Cerebellar nuclear complex (tissue), 1 donor: ENCODE measurements around the gene MYO18B.

Experiments used
- DNase-seq, 2 experiments: peaks; one replicate each; lab custom pipeline; 2025; lab: John Stamatoyannopoulos, UW

Gene MYO18B

DNA sequence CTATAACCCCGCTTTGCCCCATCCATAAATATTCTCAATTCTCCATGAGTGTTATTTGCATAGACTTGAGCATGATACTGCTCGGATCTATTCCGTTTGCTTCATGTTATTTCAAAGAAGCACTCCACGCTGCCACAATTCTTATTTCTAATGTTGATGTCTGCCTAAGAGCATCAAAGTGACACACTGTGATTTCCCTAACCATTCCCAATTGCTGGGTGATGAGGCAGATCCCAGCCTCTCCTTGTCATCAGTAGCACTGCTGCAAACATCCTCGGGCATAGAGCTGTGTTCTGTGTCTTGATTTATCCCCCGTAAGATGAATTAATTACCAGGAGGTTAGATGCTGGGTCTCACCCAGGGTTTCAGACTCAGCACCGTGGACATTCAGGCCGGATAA lies 249.0 kb downstream of the MYO18B start:
- DNase-seq, result no peak

DNA sequence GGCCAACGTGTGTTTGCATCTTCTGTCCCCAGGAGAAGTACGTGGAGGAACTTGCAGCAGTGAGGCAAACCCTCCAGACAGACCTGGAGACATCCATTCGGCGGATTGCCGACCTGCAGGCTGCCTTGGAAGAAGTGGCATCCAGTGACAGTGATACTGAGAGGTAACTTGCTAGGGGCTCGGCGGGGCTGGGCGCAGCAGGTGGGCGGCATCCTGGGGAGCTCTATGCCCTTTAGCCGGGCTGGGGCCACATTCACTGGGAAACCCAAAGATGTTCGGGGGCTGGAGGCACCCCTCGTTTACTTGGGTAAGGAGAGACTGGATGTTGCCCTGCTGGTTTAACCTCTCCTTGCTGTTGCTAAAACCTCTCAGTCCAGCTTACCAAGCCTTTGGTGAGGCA lies 250.3 kb downstream of the MYO18B start:
- no peak for DNase-seq

DNA sequence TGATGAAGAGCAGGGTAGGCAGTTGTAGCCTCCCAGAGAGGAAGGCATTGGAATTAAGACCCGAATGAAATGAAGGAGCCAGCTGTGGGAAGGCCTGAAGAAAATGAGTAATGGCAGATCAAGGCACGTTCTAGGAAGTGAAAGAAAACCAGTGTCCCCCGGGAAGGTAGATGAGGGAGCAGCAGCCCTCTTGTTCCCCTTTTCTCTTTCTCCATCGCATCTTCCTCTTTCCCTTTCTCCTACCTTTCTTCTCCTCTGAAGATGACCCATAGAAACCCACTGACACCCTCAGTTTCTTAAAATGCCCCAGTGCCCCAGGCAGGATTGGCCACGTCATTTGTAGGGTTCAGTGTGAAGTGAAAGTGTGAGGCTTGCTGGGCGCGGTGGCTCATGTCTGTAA lies 254.7 kb downstream of the MYO18B start:
- DNase-seq, result no peak

DNA sequence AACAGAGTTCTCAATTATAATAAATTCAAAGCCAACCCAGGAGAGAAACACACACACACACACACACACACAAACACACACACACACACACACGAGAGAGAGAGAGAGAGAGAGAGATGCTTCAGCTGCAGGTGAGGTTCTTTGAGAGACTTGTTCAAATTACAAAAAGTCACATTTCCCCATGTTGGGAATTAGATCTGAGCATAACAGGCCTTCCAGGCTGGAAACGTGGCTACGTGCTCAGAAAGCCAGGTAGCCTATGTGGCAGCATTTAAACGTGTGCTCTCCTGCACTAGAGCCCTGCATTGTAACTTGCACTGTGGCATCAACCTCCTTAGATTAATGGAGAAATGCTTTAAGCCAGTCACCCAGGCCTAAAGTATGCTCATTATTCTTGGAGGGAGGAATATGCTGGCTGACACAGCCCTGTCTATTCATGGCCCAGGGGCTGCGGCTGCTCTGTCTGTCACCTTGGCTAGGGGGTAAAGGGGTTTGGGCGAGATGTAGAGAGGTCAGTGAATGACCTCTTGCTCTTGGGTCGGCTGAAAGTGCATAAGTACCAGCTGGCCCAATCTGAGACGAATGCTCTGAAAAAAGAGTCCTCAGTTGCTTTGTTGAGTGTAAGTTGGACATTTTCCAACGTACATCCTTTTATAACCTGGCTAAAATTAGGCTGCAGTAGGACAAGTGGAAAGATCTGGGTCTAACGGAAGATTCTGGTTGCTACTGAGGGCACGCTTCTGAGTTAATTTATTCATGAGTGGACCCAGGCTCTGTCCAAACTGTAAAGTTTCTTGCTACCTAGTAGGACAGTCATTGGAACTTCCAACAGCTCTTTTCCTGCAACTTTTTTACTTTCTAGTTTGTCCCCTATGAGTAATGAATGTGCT lies 256.1 kb downstream of the MYO18B start:
- no peak for DNase-seq

DNA sequence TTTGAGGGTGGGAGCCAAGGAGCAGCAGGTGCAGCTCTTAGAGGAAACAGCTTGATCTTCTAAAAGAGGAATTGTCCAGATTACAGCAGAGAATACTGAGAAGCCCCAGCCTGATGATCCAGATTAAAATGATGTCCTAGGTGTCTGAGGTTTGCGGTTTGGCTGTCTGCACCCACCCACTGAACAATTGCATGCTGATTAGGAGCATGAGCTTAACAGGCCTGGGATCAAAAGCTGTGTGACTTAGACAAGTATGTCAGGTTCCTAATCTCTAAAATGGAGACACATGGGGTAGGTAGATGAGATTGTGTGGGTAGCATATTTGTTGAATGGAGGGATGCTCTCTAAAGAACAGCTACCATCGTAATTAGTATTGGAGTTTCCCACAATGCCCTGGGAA lies 260.5 kb downstream of the MYO18B start:
- no peak for DNase-seq

DNA sequence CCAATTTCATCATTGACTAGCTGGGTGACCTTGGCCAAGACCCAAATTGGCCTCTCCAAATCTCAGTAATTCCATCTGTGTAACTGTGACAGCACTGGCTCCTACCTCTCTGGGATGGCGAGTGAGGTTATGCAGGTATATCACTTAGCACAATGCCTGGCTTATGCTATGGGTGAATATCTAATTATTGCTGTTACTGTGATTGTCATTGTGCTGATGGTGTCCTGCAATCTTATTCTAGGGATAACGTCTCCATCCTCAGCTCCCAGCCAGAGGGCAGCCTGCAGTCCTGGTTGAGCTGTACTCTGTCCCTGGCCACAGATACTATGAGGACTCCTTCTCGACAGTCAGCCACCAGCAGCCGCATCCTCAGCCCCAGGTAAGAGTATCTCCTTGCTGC lies 262.5 kb downstream of the MYO18B start:
- no peak for DNase-seq

DNA sequence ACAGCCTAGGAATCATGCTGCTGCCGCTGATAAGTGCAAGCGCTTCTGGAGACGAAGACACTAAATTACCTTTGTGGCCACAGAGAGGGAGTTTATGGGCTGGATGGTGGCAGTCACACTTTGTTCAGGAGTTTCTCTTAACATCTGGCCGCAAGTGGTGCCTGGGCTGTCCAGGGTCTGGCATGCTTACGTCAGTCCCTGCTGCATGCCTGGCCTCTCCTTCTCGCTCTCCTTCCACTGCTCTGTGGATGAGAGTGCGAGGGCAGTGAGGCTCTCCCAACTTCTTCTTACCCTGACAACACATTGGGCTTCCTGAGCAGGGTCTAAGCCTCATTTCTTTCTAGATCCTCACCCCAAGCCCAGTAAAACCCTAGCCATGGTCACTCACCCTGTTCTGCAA lies 266.6 kb downstream of the MYO18B start:
- no peak for DNase-seq

DNA sequence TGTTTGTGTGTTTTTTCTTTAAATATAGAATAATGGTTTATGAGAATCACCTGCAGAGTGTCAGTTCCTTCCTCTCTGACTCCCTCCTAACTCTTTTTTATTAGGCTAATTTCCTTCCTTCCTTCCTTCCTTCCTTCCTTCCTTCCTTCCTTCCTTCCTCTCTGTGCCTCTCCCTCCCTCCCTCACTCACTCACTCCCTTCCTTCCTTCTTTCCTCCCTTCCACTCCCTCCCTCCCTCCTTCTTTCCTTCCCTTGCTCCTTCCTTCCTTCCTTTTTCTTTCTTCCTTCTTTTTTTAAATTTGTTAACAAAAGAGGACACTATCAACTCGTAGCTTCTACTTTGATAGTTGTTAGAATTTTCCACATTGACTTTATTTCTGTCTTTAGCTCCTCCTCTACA lies 274.9 kb downstream of the MYO18B start:
- DNase-seq, result no peak

DNA sequence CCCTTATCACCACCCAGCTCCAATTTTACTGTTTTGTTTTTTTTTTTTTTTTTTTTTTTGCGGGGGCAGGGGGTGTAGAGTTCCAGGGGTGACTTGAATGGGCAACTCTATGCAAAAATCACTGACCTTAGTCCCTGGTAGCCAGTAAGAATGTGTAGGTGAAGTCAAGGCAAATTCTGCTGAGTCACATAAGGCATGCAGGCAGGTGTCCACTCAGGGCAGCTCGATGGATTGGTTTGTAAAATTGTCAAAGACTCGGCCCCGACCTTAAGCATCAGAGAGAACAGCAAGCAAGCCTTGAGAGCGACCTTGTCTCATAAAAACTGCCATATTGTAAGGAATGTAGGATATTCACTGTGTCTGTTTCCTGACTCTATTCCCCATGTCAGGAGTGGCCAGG lies 275.9 kb downstream of the MYO18B start:
- no peak for DNase-seq

DNA sequence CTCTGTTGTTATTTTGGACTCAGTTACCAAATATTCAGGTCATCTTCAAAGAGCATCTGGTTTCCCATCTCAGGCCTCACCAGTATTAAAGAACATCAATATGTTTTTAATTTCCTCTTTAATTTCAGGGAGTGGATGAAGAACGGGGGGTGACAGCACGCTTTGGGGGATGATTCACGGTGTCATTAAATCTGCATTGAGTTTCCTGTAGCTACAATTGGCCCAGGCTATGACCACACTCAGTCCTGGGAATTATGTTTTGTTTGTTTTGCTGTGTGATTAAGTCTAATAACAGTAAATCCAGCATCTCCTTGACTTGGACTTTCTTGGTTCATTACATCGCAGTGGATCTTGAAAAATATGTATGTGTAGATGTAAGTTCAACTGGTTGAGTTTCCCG lies 277.6 kb downstream of the MYO18B start:
- DNase-seq, result no peak

DNA sequence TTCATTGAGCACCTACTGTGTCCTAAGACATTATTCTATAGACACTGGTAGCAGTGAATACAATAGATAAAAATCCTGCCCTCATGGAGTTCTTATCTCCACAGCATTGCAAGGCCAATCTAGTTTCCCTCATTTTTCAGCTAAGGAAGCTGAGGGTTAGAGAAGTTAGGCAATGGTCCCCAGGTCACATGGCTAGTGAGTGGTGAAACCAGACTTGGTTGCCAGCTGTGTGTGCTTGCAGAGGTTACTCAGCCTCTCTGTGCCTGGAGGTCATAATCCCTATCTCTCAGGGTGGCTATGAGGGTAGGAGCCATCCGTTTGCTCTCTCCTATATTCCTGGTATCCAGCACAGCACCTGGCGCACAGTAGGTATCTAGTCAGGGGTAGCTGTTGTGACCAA lies 279.5 kb downstream of the MYO18B start:
- no peak for DNase-seq

DNA sequence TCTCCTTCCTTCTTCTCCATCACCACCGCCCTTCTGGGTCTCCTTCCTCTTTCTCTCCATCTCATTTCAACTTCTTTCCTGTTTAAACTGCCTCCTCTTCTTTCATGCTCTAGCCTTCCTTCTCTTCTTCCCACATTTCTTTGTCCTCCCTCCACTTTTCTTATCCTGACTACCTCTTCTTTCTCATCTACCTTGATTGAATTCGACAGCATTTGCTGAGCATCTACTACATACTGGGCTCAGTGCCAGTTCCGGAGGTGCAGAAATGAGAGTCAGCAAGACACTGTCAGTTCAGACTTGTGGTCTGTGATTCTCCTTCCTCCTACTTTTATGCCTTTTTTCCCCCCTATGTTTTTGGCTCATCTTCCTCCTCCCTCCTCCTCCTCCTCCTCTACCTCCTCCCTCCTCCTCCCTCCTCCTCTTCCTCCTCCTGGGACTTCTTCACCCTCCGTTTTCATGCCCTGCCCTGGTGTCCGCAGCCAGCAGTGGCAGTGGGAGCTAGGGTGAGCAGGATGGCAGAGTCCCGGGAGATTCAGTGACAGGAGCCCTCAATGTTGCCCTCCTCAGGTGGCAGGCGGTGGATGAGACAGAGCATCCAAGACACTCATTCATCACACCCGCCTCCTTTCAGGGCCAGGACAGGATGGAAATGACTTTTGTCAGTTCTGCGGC lies 281.3 kb downstream of the MYO18B start:
- no peak for DNase-seq

DNA sequence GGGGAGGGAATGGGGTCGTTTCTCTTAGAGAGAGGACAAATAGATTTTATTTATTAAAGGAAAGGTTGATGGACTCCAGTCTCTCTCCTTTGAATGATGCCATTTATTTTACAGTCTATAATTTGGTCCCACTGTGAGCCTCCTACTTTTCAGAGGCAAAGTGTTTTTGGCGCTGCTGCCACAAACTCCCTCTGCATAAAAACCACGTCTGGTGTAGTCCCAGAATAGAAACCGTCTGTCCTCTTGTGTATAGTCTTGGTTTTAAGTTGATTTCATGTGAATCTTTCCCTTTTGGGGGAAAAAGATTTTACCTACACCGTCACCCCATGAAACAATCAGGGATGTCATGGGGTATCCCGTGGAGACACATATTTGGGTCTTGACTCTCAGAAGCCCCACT lies 283.6 kb downstream of the MYO18B start:
- DNase-seq, result no peak

DNA sequence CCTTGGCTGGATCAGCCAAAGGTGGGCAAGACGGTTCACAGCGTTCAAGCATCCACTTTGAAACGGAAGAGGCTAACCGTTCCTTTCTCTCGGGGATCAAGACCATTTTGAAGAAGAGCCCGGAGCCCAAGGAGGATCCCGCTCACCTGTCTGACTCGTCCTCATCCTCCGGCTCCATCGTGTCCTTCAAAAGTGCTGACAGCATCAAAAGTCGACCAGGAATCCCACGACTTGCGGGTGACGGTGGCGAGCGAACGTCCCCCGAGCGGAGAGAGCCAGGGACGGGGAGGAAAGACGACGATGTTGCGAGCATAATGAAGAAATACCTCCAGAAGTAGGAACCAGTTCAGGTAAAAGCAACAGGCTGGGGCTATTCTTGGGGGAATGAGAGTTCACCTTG lies 285.4 kb downstream of the MYO18B start:
- no peak for DNase-seq

DNA sequence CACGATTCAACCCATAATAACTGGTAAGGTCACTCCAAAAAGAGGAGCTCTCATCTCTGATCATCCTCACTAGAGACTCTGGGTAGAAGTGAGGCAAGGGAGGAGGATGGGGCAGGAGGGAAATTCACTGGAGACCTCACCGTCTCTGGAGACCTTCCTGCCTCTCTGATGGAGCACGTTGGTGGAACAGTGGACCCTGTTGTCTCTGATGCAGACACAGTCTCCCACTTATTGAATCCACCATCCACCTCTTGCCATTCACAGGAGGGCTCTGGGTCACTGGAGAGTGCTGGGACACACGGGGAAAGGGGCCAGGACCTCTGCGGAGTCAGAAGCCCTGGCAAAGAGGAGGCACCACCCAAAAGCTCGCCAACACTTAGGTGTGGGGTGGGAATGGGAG lies 289.7 kb downstream of the MYO18B start:
- DNase-seq, result no peak

DNA sequence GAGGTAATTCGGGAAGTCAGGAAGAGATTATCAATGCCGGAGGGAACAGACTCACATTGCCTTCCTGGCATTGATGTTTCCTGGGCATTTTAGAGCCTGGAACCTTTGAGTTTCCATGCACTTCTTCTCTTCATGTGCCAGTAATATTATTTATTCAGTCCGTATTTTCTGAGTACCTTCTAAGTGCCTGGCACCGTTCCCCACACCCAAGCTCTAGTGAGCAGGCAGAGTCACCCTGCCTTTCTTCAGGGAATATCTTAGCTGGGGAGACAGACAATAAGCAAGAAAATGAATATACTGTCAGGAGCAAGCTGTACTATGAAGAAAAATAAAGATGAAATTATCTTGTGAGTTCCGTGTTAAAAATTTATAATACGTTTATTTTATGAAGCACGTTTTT lies 291.1 kb downstream of the MYO18B start:
- DNase-seq, result no peak

DNA sequence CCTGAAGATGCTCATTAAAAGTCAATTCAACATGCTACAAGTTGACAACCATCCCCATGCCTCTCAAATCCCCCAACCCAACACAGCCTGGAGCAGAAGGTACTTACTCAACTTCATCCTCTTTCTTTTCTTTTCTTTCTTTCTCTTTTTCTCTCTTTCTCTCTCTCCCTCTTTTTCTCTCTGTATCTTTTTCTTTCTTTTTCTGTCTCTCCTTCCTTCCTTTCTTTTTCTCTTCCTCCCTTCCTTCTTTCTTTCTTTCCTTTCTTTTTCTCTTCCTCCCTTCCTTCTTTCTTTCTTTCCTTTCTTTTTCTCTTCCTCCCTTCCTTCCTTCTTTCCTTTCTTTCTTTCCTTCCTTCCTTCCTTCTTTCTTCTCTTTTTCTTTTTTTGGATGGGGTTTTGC lies 291.6 kb downstream of the MYO18B start:
- DNase-seq, result no peak

DNA sequence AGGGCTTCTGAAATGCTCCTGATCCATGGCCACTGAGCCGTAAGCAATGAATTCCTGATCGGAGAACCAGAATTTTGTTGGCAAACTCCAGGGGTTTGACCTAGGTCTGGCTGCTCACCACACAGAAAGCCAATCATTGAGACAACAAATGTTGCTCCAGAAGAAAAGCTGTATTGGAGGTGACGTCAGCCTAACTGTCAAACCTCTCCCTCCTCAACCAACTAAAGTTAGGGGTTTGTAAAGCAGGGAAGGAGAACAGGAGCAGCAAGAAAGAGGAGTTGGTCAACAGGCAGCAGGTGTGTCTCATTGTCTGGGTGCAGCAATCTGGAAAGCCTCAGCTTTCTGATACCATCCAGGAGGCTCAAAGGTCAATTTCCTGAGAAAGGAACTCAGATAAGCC lies 293.5 kb downstream of the MYO18B start:
- DNase-seq, result no peak

DNA sequence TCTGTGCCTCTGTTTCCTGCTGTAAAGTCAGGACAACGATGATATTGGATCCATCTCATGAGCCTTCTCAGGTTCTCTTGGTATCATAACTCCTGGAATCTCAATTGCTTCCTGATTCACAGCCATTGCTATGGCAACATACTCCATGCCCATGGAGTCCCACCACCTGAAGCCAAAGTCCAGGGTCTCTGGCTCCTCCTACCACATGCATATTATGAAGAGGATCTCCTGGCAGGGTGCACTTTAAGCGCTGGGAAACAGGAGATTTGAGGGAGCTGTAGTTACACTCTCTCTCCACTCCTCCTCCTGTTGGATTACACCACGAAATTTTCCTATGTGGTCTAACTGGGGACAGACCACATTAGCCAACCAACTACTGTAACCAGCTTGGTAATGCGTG lies 296.4 kb downstream of the MYO18B start:
- DNase-seq, result no peak

DNA sequence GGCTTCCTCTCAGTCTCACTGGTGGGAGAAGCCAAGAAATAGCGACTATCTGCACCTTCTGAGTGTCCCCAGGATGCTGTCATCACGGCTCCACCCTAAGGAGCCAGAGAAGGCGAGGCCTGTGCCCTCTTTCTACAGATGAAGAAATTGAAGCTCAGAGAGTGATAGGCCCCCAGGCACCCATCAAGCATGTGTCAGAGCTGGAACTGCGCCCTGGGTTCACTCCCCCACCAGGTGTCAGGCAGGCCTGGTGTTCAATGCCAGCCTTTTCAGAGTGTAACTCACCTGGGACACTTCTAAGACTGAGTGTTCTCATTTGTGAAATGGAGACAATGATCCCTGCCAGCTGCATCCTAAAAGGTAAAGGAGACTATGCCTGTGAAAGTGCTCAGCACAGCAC lies 299.9 kb downstream of the MYO18B start:
- no peak for DNase-seq

DNA sequence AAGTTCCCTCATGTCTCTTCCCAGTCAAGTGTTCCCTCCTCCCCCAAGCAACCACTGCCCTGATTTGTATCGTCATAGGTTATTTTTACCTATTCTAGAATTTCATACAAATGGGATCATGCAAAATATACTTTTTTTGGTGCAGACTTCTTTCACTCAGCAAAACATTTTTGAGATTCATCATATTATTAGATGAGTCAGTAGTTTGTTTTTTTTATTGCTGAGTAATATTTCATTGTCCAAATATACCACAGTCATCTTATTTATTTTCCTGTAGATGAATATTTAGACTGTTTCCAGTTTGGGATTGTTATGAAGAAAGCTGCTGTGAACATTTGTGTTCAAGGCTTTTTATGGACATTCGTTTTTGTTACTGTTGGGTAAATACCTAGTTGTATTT lies 301.0 kb downstream of the MYO18B start:
- DNase-seq, result no peak

DNA sequence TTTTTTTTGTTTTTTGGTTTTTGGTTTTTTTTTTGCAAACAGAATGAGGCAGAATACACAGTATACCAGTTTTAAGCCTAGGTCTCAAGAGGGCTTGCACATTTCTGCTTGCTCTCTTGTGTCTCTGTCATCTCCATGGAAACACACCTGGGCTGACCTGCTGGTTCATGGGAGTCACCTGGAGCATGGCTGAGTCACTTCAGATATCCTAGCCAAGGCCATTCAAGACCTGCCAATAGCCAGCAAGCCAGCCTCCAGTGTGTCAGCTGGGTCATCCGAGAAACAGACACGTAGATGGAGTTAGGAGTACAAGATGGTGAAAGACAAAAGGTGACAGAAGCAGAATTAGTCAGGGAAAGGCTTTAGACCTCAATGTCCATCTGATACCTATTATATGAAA lies 303.1 kb downstream of the MYO18B start:
- no peak for DNase-seq

DNA sequence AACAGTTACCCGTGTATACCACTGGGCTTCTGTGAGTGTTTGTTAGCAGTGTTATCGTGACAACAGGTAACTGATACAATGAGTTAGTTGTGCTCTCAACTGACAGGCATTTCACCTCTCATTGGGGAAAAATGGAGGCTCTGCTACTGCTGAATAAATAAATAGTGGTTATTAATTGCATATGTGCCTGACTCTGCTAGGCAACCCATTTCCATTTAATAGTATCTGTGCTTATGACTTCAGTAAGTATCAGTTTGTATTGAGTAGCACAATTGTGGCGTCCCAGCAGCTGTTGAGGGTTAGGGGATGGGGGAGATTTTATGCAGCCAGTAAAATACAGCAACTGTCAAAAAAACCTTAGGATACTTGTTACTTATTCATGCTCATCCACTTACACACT lies 303.9 kb downstream of the MYO18B start:
- no peak for DNase-seq

DNA sequence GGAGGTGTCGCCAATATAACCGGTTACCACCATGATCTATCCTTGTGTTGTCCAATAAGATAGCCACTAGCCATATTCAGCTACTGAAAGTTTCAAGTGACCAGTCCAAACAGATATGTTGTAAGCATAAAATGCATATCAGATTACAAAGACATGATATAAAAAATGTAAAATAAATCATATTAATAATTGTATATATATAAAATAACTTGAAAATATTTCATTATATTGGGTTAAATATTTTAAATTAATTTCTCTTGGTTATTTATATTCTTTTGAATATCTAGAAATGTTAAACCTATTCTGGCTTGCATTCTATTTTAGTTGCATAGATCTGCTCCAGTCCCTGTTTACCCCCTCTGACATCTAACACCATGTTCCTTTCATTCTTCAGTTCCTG lies 305.5 kb downstream of the MYO18B start:
- DNase-seq, result no peak
